Measurements from ENCODE around the gene AMER3.

DNA sequence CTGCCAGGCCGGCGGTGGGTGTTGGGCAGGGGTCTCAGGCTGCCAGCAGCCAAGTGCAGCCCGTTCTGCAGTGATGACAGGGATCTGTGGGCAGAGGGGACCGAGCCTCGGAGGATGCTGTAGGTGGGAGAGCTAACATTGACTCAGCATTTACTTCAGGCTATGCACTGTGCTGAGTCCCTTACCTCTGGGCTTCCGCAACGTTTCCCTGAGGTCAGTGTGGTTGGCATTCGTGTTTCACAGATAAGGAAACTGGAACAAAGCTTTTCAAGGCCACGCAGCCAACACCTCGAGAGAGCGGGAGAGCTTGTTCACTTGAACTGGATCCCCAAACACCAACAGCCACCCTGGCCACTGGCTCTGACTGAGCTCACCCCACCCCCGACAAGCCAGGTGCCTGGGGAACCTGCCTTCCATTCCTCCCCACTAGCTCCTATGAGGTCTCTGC is 27.3 kb upstream of the AMER3 start:
- no peak for TF ChIP-seq CTCF (IDR thresholded peaks at IDR 0.05)
- TF ChIP-seq POLR2A (IDR thresholded peaks at IDR 0.05), result no peak
